BE2C (cell line): Measurements from ENCODE around the gene ID4.
A peak's percentile ranks its signal among the peaks of the same experiment; 100 is the strongest.

Experiments
- DNase-seq: peaks from one replicate; pipeline ENCODE4 v3.0.0-alpha.2; 2020
- H3K27me3 ChIP-seq: fragments of 250-450 bp; sonication (Bioruptor Pico); 2 replicates; pipeline ENCODE4 v1.5.1; 2020; ENCODE audit warnings: mild to moderate bottlenecking
- H3K36me3 ChIP-seq: fragments of 250-450 bp; sonication (Bioruptor Pico); 2 replicates; pipeline ENCODE4 v1.5.1; 2020; ENCODE audit warnings: mild to moderate bottlenecking
- H3K4me1 ChIP-seq: fragments of 250-450 bp; sonication (Bioruptor Pico); 2 replicates; pipeline ENCODE4 v1.5.1; 2020
- H3K4me3 ChIP-seq: 2 replicates; pipeline ENCODE4 v1.5.1; 2011; ENCODE audit warnings: low read depth, low read length
- H3K9me3 ChIP-seq: fragments of 250-450 bp; sonication (Bioruptor Pico); 2 replicates; pipeline ENCODE4 v1.5.1; 2020
- TF ChIP-seq, protein P1 (sequence below): IDR thresholded peaks from 2 replicates; pipeline ENCODE4 v1.5.1; 2012; ENCODE audit warnings: mild to moderate bottlenecking, low read depth, low read length

ID4 gene

GRCh38 chr6:19838442-19839236, 1.5 kb downstream of the ID4 start:
- Histone ChIP-seq H3K36me3 (no peaks in the 10 kb centered on the region), H3K4me1 (peaks cover 4% of the 10 kb centered on the region; the same call in 1 of the 2 replicates), H3K9me3 (no peaks in the 10 kb centered on the region), H3K27me3 (peaks cover 93% of the 10 kb centered on the region), H3K4me3 (peak overlapping the region; percentile 45)
- TF ChIP-seq, protein P1, sequence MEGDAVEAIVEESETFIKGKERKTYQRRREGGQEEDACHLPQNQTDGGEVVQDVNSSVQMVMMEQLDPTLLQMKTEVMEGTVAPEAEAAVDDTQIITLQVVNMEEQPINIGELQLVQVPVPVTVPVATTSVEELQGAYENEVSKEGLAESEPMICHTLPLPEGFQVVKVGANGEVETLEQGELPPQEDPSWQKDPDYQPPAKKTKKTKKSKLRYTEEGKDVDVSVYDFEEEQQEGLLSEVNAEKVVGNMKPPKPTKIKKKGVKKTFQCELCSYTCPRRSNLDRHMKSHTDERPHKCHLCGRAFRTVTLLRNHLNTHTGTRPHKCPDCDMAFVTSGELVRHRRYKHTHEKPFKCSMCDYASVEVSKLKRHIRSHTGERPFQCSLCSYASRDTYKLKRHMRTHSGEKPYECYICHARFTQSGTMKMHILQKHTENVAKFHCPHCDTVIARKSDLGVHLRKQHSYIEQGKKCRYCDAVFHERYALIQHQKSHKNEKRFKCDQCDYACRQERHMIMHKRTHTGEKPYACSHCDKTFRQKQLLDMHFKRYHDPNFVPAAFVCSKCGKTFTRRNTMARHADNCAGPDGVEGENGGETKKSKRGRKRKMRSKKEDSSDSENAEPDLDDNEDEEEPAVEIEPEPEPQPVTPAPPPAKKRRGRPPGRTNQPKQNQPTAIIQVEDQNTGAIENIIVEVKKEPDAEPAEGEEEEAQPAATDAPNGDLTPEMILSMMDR: no peak
- DNase-seq: peak; percentile 20

DNA sequence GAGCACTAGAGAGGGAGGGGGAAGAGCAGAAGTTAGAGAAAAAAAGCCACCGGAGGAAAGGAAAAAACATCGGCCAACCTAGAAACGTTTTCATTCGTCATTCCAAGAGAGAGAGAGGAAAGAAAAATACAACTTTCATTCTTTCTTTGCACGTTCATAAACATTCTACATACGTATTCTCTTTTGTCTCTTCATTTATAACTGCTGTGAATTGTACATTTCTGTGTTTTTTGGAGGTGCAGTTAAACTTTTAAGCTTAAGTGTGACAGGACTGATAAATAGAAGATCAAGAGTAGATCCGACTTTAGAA, 2.0 kb downstream of the ID4 start:
- Histone ChIP-seq H3K27me3 (peaks cover 94% of the 10 kb centered on the region), H3K4me1 (peaks cover 4% of the 10 kb centered on the region; the same call in 1 of the 2 replicates), H3K9me3 (no peaks in the 10 kb centered on the region), H3K4me3 (0 out of 2 replicates have a peak overlapping the region, but pooled peaks have one; percentile 45), H3K36me3 (no peaks in the 10 kb centered on the region)
- no peak for DNase-seq
- TF ChIP-seq, protein P1: no peak

GRCh38 chr6:19839788-19840187, 2.6 kb downstream of the ID4 start:
- H3K36me3 ChIP-seq: no peaks in the 10 kb centered on the region
- H3K27me3 ChIP-seq: peaks cover 94% of the 10 kb centered on the region
- no peak overlapping the region for H3K4me3 ChIP-seq
- TF ChIP-seq, protein P1: no peak
- no peaks in the 10 kb centered on the region for H3K9me3 ChIP-seq
- no peak for DNase-seq
- H3K4me1 ChIP-seq: peaks cover 4% of the 10 kb centered on the region; the same call in 1 of the 2 replicates

DNA sequence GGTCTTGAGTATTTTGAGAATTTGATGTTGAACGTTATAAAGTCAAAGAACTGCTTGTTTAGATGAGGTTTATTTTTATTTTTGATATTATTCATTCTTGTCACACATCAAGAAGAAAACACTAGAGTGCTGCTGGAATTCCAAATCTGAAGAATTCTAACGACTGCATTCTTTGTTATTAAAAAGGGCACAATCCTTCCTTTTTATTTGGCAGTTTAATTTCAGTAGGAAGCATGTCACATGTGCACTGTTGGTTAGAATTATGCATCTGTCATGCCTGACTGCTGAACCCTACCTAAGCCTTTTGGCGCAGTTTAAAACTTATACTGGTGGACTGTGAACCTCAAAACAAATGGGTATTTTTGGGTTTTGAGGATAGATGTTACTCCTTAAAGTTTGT, 4.0 kb downstream of the ID4 start:
- no peak overlapping the region for H3K4me3 ChIP-seq
- peaks cover 81% of the 10 kb centered on the region for H3K27me3 ChIP-seq
- H3K36me3 ChIP-seq: no peaks in the 10 kb centered on the region
- no peak for DNase-seq
- H3K9me3 ChIP-seq: no peaks in the 10 kb centered on the region
- peaks cover 4% of the 10 kb centered on the region; the same call in 1 of the 2 replicates for H3K4me1 ChIP-seq
- TF ChIP-seq, protein P1: no peak

DNA sequence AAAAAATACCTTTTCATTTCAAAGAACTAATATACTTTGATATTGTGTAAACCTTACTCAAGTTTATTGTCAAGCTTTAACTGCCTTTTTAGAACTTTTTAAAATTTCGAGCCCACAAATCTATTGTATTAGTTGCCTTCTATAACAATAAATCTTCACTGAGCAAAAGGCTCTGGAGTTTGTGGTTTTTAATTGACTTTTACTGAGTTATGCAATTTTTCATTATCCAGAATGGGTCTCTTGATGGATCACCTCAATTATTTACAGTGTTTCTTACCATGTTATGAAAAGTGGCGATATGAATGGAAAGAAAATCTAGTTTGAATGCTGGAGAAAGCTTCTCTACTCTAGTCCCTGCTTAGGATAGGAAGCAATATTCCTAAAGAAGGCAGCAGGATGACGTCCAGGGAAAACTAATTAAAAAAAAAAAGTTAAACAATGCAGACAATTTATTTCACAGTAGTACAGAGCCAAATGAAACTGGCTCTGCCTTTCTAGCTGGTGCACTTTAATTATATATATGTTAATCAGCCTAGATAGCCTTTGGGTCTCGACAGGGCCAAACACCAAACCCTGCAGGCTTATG, 5.0 kb downstream of the ID4 start:
- DNase-seq: no peak
- H3K36me3 ChIP-seq: no peaks in the 10 kb centered on the region
- peaks cover 4% of the 10 kb centered on the region; the same call in 1 of the 2 replicates for H3K4me1 ChIP-seq
- no peaks in the 10 kb centered on the region for H3K9me3 ChIP-seq
- H3K4me3 ChIP-seq: no peak overlapping the region
- TF ChIP-seq, protein P1: no peak
- H3K27me3 ChIP-seq: peaks cover 74% of the 10 kb centered on the region

DNA sequence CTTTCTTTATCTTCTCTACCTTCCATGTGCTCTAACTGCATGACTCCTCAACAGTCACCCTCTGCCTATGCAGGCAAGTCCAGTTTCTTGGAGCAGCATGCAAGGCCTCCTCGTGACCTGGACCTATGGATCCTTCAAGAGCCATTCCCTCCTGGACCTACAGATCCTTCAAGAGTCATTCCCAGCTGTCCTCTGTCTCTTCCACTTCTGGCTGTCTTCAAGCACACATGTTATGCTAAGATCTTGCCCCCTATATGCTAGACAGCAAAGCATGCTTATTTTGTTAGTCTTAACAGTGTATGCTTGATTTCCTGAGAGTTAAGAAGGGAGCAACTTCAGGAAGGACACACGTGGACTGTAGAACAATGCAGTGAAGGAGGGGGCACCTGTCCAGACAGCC, 7.5 kb downstream of the ID4 start:
- Histone ChIP-seq H3K36me3 (no peaks in the 10 kb centered on the region), H3K4me3 (no peak overlapping the region), H3K27me3 (peaks cover 50% of the 10 kb centered on the region), H3K9me3 (no peaks in the 10 kb centered on the region), H3K4me1 (no peaks in the 10 kb centered on the region)
- TF ChIP-seq, protein P1: no peak
- DNase-seq: no peak
